T-cell (primary cell): Measurements from ENCODE around the gene ZCCHC10. TPM values are rescaled to one million over a fixed set of nuclear protein-coding genes. Genes with fewer than 3 reads are reported as not detected.
"Not testable (repeated sequence)": the region's sequence is repeated elsewhere in the genome, so short reads cannot be mapped to it uniquely, and the experiment has no call there.

Source experiments
- ATAC-seq, 4 experiments: fragments of 200-7000 bp in 3 of 4; fragments of 150-1000 bp in 1 of 4; cut with Tn5 transposase; replicated peaks in 1 of 4; 1 replicate in 3 of 4; 2 replicates in 1 of 4; pipeline ENCODE4 v1.10.0; 2021; ENCODE audit warnings: moderate library complexity in 3 of 4, mild to moderate bottlenecking in 2 of 4, moderate number of reproducible peaks in 1 of 4
- CTCF ChIA-PET, 2 donors: fragments of 300-600 bp; sonication (Branson Sonifier 250); formaldehyde crosslinking; loops; one replicate each; lab custom pipeline; 2022; ENCODE audit warnings: antibody characterized with exemption in 2 of 2; lab: Charles Lee
- POLR2A ChIA-PET, 2 donors: fragments of 300-600 bp; sonication (Branson Sonifier 250); formaldehyde crosslinking; loops; one replicate each; lab custom pipeline; 2022; ENCODE audit warnings: antibody characterized with exemption in 2 of 2; lab: Charles Lee
- DNase-seq, 35 experiments: peaks; one replicate each; pipeline versions ENCODE4 v3.0.0 to v3.0.0-alpha.2; 2013 to 2023
- H3K27ac ChIP-seq: one replicate; pipeline ENCODE4 v1.5.1; 2013; ENCODE audit warnings: low read length
- H3K27me3 ChIP-seq, 2 experiments: replicated peaks in 1 of 2; 1 replicate in 1 of 2; 2 replicates in 1 of 2; pipeline versions ENCODE4 v1.6.1 to v1.7.0; 2013; ENCODE audit warnings: low read length in 1 of 2, mixed read lengths in 1 of 2; ENCODE audit not compliant: control insufficient read depth in 2 of 2, insufficient read depth in 2 of 2; ENCODE audit errors: extremely low read depth in 1 of 2
- H3K36me3 ChIP-seq, 2 donors: 1 replicate in 1 of 2; 2 replicates in 1 of 2; pipeline versions ENCODE4 v1.6.1 to v1.7.0; 2013; ENCODE audit warnings: low read length in 1 of 2; ENCODE audit not compliant: control insufficient read depth in 2 of 2, insufficient read depth in 1 of 2; ENCODE audit errors: extremely low read depth in 1 of 2
- H3K4me1 ChIP-seq, 2 experiments: 1 replicate in 1 of 2; 2 replicates in 1 of 2; pipeline versions ENCODE4 v1.6.1 to v1.7.0; 2013; ENCODE audit warnings: low read length in 2 of 2, mixed read lengths in 1 of 2; ENCODE audit not compliant: insufficient read depth in 2 of 2, control insufficient read depth in 1 of 2; ENCODE audit errors: extremely low read depth in 1 of 2
- H3K4me3 ChIP-seq, 2 donors: 1 replicate in 1 of 2; 2 replicates in 1 of 2; pipeline versions ENCODE4 v1.5.1 to v1.7.0; 2013; ENCODE audit warnings: mild to moderate bottlenecking in 2 of 2, low read length in 1 of 2, moderate library complexity in 1 of 2; ENCODE audit not compliant: control insufficient read depth in 1 of 2; ENCODE audit errors: extremely low read depth in 1 of 2
- H3K9me3 ChIP-seq: 2 replicates; pipeline ENCODE4 v1.7.0; 2013
- H3K27ac Mint-ChIP-seq, 2 donors: one replicate each; pipeline ENCODE4 v1.8.0; 2020 to 2021; ENCODE audit warnings: mild to moderate bottlenecking in 2 of 2, mixed read lengths in 2 of 2
- H3K27me3 Mint-ChIP-seq, 2 donors: one replicate each; pipeline ENCODE4 v1.8.0; 2021 to 2022; ENCODE audit warnings: mixed read lengths in 2 of 2
- H3K36me3 Mint-ChIP-seq: one replicate; pipeline ENCODE4 v1.8.0; 2021; ENCODE audit warnings: mixed read lengths
- H3K4me1 Mint-ChIP-seq, 3 donors: one replicate each; pipeline ENCODE4 v1.8.0; 2020 to 2022; ENCODE audit warnings: mixed read lengths in 3 of 3, mild to moderate bottlenecking in 1 of 3
- H3K4me3 Mint-ChIP-seq, 3 donors: one replicate each; pipeline ENCODE4 v1.8.0; 2020 to 2022; ENCODE audit warnings: mild to moderate bottlenecking in 3 of 3, mixed read lengths in 3 of 3, moderate library complexity in 3 of 3
- H3K9me3 Mint-ChIP-seq, 3 donors: one replicate each; pipeline ENCODE4 v1.8.0; 2020 to 2022; ENCODE audit warnings: mixed read lengths in 3 of 3
- WGBS: methylation state at CpG from one replicate; pipeline ENCODE4 v1.1.5; 2013; ENCODE audit warnings: missing lambda C conversion rate; ENCODE audit not compliant: insufficient coverage; 5-methylcytosine and 5-hydroxymethylcytosine counted together
- total RNA-seq, 35 experiments: library from RNA in 6 of 35; stranded (reverse) in 6 of 35; fragments of 120-200 nt in 1 of 35; gene quantifications; one replicate each; pipeline versions ENCODE4 v1.2.1 to v1.2.4 and lab custom pipeline; 2013 to 2026

ZCCHC10 gene
- total RNA-seq, 5 donors from 2014 or later (not counting 1 experiment from before 2014, with no cell fraction given) = 15.6 to 19.5 (median 16.3) TPM

GRCh38 chr5:133019471-133019870 lies 6.9 kb downstream of the ZCCHC10 start:
- not testable (repeated sequence) for DNase-seq, H3K9me3 ChIP-seq, H3K4me1 ChIP-seq, H3K27ac ChIP-seq, H3K4me3 ChIP-seq, H3K27me3 Mint-ChIP-seq, ATAC-seq, H3K4me3 Mint-ChIP-seq, H3K9me3 Mint-ChIP-seq, H3K27ac Mint-ChIP-seq, H3K27me3 ChIP-seq
- CTCF ChIA-PET = interaction anchor here (0.6 kb wide), 2 partner anchors 8 to 34 kb away, joined by 3 to 4 read pairs; no protein-coding TSS in a partner anchor
- POLR2A ChIA-PET = interaction anchor here (0.6 to 0.7 kb wide), 2 partner anchors 11 to 158 kb away, joined by 4 to 5 read pairs; no protein-coding TSS in a partner anchor
- Mint-ChIP-seq H3K36me3 (peaks cover 31% of the 10 kb centered on the region), H3K4me1 (peaks cover 9 to 20% (median 14%) of the 10 kb centered on the region in 3 donors)
- H3K36me3 ChIP-seq = peaks cover 15 to 41% of the 10 kb centered on the region in 2 donors
- WGBS = 95% methylated on average over 3 of the region's 7 CpGs

GRCh38 chr5:133017964-133018363 lies 8.4 kb downstream of the ZCCHC10 start:
- H3K27me3 Mint-ChIP-seq = no peaks in the 10 kb centered on the region
- Histone ChIP-seq H3K36me3 (peaks cover 15 to 39% of the 10 kb centered on the region in 2 donors), H3K27ac (no peak overlapping the region), H3K4me3 (no peak overlapping the region), H3K9me3 (no peaks in the 10 kb centered on the region), H3K4me1 (no peaks in the 10 kb centered on the region), H3K27me3 (no peaks in the 10 kb centered on the region)
- H3K4me3 Mint-ChIP-seq = no peak overlapping the region
- no peak overlapping the region for H3K27ac Mint-ChIP-seq
- no peaks in the 10 kb centered on the region for H3K9me3 Mint-ChIP-seq
- ATAC-seq (no peak), DNase-seq (no peak)
- ChIA-PET POLR2A (interaction anchor here (0.5 to 0.6 kb wide), 2 partner anchors 10 to 1015 kb away, joined by 3 to 6 read pairs; no protein-coding TSS in a partner anchor), CTCF (interaction anchor here in 1 of 2 donors (0.9 kb wide), 1 partner anchor 12 kb away, joined by 3 read pairs; no protein-coding TSS in a partner anchor)
- H3K4me1 Mint-ChIP-seq = peaks cover 2 to 13% (median 7%) of the 10 kb centered on the region in 3 donors
- 83% methylated on average over 4 of the region's 4 CpGs for WGBS
- peaks cover 31% of the 10 kb centered on the region for H3K36me3 Mint-ChIP-seq

- H3K4me3 ChIP-seq = no peak overlapping the region
- ATAC-seq (no peak), DNase-seq (no peak)
- H3K4me1 Mint-ChIP-seq = peaks cover 0 to 8% (median 7%) of the 10 kb centered on the region in 3 donors
- H3K27me3 ChIP-seq = no peaks in the 10 kb centered on the region
- WGBS = no CpG with 5 or more reads among the region's 1 CpG
- H3K36me3 ChIP-seq = peaks cover 15 to 38% of the 10 kb centered on the region in 2 donors
- ChIA-PET POLR2A (interaction anchor here (0.6 to 1.0 kb wide), 2 partner anchors 10 to 202 kb away, joined by 3 read pairs; no protein-coding TSS in a partner anchor), CTCF (interaction anchor here in 1 of 2 donors (0.5 kb wide), 1 partner anchor 1560 kb away, joined by 3 read pairs; no protein-coding TSS in a partner anchor)
- H3K9me3 Mint-ChIP-seq = no peaks in the 10 kb centered on the region
- H3K4me3 Mint-ChIP-seq = no peak overlapping the region
- no peaks in the 10 kb centered on the region for H3K4me1 ChIP-seq
- H3K27ac ChIP-seq = no peak overlapping the region
- no peak overlapping the region for H3K27ac Mint-ChIP-seq
- H3K36me3 Mint-ChIP-seq = peaks cover 28% of the 10 kb centered on the region
- no peaks in the 10 kb centered on the region for H3K27me3 Mint-ChIP-seq
- no peaks in the 10 kb centered on the region for H3K9me3 ChIP-seq
These were observed 10.9 kb downstream of the ZCCHC10 start for GRCh38 chr5:133015466-133015865.

GRCh38 chr5:133008455-133008854 lies 17.9 kb downstream of the ZCCHC10 start:
- ATAC-seq, H3K9me3 ChIP-seq, H3K4me3 Mint-ChIP-seq, H3K4me1 Mint-ChIP-seq, DNase-seq, H3K27me3 Mint-ChIP-seq, H3K4me1 ChIP-seq, H3K9me3 Mint-ChIP-seq, CTCF ChIA-PET, H3K27ac ChIP-seq, H3K27ac Mint-ChIP-seq, H3K27me3 ChIP-seq, H3K4me3 ChIP-seq: not testable (repeated sequence)
- WGBS = 75% methylated on average over 4 of the region's 6 CpGs
- H3K36me3 ChIP-seq = peaks cover 0 to 17% of the 10 kb centered on the region in 2 donors
- H3K36me3 Mint-ChIP-seq = peaks cover 17% of the 10 kb centered on the region
- POLR2A ChIA-PET = interaction anchor here (0.7 kb wide), 2 partner anchors 10 to 118 kb away, joined by 4 to 6 read pairs; no protein-coding TSS in a partner anchor

GRCh38 chr5:133006653-133007052 lies 19.7 kb downstream of the ZCCHC10 start:
- no peaks in the 10 kb centered on the region for H3K9me3 Mint-ChIP-seq
- ATAC-seq (no peak), DNase-seq (no peak)
- peaks cover 0 to 3% (median 0%) of the 10 kb centered on the region in 3 donors for H3K4me1 Mint-ChIP-seq
- H3K9me3 ChIP-seq = no peaks in the 10 kb centered on the region
- no peaks in the 10 kb centered on the region for H3K4me1 ChIP-seq
- no peak overlapping the region for H3K27ac ChIP-seq
- no peaks in the 10 kb centered on the region for H3K27me3 ChIP-seq
- H3K27ac Mint-ChIP-seq = no peak overlapping the region
- ChIA-PET CTCF (no interaction called here), POLR2A (no interaction called here)
- H3K27me3 Mint-ChIP-seq = no peaks in the 10 kb centered on the region
- peaks cover 0 to 26% of the 10 kb centered on the region in 2 donors for H3K36me3 ChIP-seq
- WGBS = no CpG with 5 or more reads among the region's 1 CpG
- no peak overlapping the region for H3K4me3 ChIP-seq
- H3K36me3 Mint-ChIP-seq = peaks cover 23% of the 10 kb centered on the region
- no peak overlapping the region for H3K4me3 Mint-ChIP-seq

GRCh38 chr5:132999246-132999645 lies 27.1 kb downstream of the ZCCHC10 start:
- ChIA-PET POLR2A (interaction anchor here in 1 of 2 donors (0.5 kb wide), 1 partner anchor 1714 kb away, joined by 3 read pairs; no protein-coding TSS in a partner anchor), CTCF (interaction anchor here in 1 of 2 donors (1.2 kb wide), 1 partner anchor 12 kb away, joined by 5 read pairs; no protein-coding TSS in a partner anchor)
- H3K4me1 ChIP-seq = no peaks in the 10 kb centered on the region
- H3K36me3 Mint-ChIP-seq = peaks cover 21% of the 10 kb centered on the region
- no peaks in the 10 kb centered on the region for H3K27me3 Mint-ChIP-seq
- no peak for DNase-seq
- H3K9me3 Mint-ChIP-seq = no peaks in the 10 kb centered on the region
- H3K27ac Mint-ChIP-seq = no peak overlapping the region
- H3K4me3 Mint-ChIP-seq = no peak overlapping the region
- H3K9me3 ChIP-seq = no peaks in the 10 kb centered on the region
- ATAC-seq = no peak
- H3K27me3 ChIP-seq = no peaks in the 10 kb centered on the region
- peaks cover 0 to 26% of the 10 kb centered on the region in 2 donors for H3K36me3 ChIP-seq
- WGBS = no CpG with 5 or more reads among the region's 2 CpGs
- H3K4me1 Mint-ChIP-seq = peaks cover 0 to 1% (median 0%) of the 10 kb centered on the region in 3 donors
- no peak overlapping the region for H3K4me3 ChIP-seq
- H3K27ac ChIP-seq = no peak overlapping the region
